Colon (tissue), 2 donors: Measurements from ENCODE around the gene CLP1.

Experiments
- FAIRE-seq: peaks from 2 replicates; lab custom pipeline; 2012; peaks lifted over from hg19 to GRCh38; lab: Jason Lieb, UNC
- donor health status: control.
- donor health status: control.

CLP1 gene

DNA sequence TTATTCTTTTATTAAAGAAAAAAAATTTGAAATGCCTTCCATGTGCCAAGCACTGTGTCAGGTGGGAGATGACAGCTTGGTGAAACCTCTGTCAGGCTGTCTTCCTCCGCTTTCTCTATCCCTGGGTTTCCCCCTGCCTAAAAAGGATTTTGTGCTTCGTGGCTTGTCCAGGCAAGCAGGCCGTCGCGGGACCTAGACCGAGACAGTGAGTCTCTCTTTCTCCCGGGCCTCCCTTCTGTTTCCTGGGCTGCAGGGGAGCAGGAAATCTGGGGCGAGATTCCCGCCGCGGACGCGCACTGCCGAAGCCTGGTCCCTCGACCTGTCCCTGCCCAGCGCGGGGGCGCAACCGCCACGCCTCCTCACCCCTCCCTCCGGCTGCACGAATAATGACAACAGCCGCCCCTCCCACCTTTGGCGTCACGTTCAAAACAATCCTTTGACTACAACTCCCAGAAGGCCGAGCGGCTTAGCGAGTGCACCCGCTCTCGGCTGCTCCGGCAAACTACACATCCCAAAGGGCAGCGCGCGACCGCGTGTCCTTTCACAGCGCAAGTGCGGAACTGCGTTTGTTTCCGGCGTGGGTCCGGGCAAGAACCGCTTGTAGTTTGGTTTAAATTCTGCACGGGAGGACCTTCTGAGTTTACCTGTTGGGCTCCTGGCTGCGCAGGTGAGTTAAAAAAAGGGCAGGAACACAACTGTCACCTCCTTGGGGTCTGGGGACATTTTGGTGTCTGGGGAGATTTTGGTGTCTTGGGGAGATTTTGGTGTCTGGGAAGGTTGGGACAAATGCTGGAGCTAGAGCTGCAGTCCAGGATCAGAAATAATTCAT, at the start of gene CLP1:
CLP1 (plus strand) TSS at position 569 of the 829 bp plus-strand sequence. CDS start 1,715 bp downstream, outside the sequence.
- FAIRE-seq: no peak

DNA sequence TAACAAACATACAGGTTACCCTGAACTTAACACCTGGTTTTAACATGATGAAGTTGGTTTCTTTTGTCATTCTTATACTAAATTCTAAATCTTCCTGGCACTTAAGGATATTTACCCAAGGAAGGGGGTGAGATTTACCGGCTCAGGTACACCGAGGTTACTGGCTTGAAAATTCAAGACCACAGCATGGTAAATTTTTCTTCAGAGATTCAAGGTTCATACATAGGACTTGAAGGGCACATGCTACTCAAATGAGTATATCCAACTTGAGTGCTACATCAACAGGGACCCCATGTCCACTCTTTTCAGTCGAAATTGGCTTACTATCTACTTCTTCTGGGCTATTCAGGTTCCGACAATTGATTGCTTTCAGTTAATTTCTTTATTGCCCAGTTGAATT, 47.4 kb upstream of the CLP1 start:
- FAIRE-seq: no peak

GRCh38 chr11:57614234-57614772, 43.3 kb upstream of the CLP1 start:
- FAIRE-seq: no peak

DNA sequence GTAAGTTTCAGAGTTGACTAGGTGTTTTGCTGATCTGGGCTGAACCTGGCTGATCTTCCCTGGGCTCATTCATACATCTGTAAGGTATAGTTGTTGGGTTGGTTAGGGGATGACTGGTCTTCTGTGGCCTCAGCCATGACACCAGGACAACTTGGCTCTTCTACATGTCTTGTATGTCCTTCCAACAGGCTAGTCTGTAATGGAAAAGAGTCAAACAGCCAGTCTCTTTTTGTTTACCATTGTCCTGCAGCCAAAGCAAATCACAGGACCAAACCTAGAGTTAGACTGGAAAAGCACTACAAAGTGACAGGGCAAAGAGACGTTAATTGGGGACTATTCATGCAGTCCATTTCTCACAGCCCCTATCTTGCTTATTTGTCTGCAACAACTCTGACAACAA, 42.3 kb upstream of the CLP1 start:
- no peak for FAIRE-seq

DNA sequence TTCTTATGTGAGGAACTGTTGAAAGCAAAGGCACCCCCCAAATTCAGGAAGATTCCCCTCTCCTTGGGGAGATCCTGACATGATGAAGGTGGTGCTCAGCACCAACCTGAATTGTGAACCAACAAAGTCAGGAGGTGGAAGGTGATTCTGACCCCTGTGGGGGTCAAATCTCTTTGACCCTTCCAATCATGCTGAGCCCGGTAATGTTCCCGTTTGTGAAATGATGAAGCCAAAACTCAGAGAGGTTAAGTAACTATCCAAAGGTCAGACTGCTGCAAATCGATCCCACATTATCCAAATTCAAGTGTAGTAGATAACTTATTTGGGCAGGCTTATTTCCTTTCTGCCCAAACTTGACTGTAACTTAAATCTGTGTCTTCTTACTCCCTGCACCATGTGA, 41.0 kb upstream of the CLP1 start:
- no peak for FAIRE-seq

DNA sequence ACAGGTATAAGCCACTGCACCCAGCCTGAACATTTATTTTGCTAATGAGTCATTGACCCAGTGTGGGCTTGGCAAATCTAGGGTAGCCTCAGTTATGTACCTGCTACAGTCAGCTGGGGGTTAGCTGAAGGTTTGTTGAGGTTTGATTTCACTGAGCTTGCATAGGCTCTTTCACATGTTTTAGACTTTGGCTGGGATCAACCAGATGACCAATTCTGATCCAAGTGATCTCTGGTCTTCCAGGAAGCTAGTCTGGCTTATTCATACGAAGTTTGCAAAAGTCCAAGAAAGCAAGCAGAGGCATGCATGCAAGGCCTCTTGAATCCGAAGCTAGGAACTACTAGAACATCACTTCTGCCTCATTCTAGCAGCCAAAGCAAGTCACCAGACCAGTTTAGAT, 39.1 kb upstream of the CLP1 start:
- FAIRE-seq: no peak

DNA sequence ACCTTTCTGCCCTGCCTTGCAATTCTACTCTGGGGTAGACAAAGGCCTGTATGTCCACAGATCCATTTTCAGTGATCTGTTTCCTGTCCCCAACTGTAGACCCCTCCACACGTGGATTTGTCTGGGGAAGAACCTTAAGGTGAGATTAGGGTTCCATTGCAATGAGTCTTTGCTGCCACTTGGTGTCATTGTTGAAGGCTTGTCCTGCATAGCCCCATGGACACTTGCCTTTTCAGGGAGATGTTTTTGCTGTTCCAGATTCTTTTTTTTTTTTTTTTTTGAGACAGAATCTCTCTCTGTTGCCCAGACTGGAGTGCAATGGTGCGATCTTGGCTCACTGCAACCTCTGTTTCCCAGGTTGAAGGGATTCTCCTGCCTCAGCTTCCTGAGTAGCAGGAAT, 38.2 kb upstream of the CLP1 start:
- no peak for FAIRE-seq

DNA sequence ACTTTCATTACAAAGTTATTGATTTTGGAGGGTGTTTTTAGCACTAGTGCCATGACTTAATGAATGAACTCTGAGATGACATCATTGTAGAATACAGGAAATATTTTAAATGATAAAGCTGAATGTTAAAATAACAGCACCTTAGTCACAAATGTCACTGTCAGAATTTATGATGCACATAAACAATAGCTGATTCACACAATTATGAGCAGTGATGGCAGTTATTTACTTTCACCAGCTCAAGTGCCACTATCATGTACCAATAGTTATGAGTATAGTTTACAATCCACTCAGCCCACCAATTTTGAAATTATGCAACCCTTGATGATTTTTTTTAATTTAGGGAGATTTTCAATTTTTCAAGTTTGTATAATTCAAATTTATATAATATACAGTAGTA, 37.1 kb upstream of the CLP1 start:
- FAIRE-seq: no peak

- FAIRE-seq: no peak
These were observed 35.3 kb upstream of the CLP1 start for GRCh38 chr11:57622263-57622662.

- FAIRE-seq: no peak
These were observed 32.7 kb upstream of the CLP1 start for GRCh38 chr11:57624864-57625263.

DNA sequence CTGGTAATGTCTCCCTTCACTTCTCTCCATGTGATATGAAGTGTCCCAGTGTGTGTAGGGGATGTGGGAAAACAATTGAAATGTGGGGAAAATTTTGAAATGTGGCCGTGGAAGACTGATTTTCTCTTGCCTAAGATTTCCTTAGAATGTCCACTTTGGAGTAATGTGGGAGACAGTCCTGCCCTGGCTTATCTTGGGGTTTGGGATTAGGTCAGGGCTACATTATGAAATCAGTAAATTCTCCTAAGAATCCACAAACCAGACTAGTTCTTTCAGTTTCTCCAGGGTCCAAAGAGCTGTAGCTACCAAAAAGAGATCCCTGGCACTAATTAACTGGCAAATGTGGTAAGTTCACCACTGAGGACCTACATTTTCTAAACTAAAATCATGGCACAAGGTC, 30.7 kb upstream of the CLP1 start:
- no peak for FAIRE-seq

DNA sequence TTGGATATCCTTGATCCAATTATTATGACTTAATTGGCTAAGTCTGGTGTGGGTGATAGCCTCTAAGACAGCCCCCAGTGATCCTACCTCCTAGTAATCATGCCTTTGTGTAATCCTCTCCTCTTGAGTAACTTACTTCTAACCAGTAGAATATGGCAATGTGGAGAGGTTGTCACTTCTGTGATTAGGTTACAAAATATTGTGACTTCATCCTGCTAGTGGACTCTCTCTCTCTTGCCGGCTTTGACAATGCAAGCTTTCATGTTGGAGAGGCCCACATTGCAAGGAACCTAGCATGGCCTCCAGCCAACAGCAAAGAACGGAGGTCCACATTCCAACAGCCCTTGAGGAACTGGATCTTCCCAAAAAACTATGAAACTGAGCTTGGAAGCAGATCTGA, 27.4 kb upstream of the CLP1 start:
- no peak for FAIRE-seq

DNA sequence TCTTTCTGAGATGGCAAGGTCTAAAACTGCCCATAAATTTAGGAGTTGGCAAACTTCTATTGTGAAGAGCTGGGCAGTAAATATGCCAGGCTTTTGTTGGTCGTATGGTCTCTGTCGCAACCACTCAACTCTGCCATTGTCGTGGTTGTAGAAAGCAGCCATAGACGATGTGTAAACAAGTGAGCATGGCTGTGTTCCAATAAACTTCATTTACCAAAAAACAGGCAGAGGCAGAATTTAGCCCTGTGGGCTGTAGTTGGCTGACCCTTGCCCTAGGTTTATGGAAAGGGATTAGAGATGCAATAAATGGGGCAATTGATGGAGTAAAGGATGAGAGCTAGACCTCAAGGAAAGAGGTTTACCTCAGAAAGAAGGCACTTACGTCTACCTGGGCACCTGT, 25.4 kb upstream of the CLP1 start:
- FAIRE-seq: no peak

GRCh38 chr11:57633394-57634070, 24.0 kb upstream of the CLP1 start:
- no peak for FAIRE-seq

GRCh38 chr11:57634311-57634710, 23.3 kb upstream of the CLP1 start:
- FAIRE-seq: no peak

DNA sequence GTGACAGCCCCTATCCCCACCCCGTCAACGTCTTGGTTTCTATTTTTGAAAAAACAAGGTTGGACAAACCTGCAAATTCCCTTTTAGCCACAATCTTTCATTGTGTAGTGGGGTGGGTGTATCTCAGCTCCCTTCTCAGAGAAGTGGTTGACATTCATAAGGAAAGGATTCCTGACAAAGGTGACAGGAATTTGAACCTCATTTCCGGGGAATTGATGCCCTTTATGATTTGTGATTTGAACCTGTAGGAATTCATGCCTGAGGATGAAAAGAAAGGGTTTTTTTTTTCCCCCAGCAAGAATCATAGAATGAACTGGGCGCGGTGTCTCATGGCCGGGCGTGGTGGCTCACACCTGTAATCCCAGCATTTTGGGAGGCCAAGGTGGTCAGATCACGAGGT, 22.3 kb upstream of the CLP1 start:
- FAIRE-seq: no peak

DNA sequence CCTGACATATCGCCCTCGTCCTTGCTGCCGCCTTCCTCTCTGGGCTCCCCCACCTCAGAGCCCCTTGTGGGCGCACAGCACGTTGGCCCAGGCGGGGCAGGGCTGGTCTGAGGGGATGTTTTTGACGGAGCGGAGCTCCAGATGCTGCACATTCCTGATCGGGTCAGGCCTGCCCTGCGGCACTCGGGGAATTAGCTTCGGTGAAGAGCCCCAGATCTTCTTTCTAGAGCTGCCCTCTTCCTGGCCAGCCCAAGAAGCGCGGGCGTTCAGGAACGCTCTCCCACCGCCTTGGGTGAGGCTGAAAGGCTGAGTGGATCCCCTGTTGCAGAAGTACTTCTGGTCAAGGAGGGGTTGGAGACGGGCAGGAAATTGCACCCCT, 19.9 kb upstream of the CLP1 start:
- FAIRE-seq: no peak

DNA sequence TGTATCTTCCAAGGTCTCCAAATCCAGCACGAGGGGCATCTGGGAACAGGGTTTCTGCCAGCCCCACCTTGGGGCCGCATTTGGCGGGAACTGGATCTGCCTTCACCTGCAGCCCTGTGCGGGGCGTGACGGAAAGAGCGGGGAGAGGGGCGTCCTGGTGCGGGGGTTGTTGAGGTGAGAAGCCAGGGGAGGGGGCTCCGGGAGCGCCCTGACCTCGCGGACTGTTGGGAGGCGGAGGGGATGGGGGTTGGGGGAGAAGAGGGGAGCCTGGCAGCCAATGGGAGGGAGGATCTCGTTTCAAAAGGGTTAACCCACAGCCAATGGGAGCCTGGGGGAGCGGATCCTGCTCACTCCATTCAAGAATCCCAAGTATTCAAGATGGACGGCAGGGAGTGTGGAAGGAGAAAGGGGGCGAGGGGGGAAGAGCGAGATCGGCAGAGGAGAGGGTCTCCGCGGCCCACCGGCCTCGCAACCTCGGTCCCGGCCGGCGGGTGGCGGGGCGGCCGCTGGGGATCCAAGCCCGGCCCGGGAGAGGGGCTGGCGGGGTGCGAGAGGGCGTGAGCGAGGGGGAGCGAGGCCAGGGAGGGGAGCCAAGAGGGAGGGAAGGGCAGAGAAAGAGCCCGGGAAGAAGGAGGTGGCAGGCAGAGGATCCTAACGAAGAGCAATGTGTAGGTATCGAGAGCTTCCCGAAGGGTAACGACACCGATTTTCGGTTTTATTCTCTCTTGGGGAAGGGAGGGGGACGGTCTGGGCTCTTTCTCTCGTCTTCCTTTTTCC, 19.4 kb upstream of the CLP1 start:
- FAIRE-seq: no peak

DNA sequence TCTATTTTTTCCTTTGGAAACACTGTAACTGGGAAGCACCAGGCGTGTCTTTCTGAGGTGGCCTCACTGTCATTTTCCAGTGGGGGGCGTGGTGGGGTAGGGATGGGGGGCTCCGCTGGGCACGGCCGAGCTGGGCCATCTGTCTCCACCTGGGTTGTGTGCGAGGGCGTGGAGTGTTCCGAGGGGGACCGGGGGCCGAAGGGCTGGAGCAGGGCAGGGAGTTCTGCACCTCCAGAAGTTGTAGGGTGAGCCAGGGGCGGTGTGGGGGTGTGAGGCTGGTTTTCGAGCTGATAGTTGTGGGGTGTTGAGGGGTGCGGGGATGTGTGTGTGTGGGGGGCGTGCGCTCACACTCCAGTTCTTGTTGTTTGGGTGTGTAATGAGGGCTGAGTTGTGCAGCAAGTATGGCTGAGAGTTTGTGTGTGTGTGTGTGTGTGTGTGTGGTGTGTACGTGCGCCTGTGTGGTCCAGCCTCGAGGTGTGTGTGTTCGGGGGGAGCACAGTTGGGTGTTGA, 18.7 kb upstream of the CLP1 start:
- no peak for FAIRE-seq

- FAIRE-seq: no peak
These were observed 18.1 kb upstream of the CLP1 start for GRCh38 chr11:57639321-57640067.

- no peak for FAIRE-seq
These were observed 17.3 kb upstream of the CLP1 start for GRCh38 chr11:57640068-57640800.
